ENCODE results near the gene DEK. TPM values are rescaled to one million over a fixed set of nuclear protein-coding genes. Genes with fewer than 3 reads are reported as not detected.
A peak's percentile ranks its signal among the peaks of the same experiment; 100 is the strongest.

The DEK gene
- total RNA-seq, 2 donors from 2014 or later: 70.5 to 73.1 TPM

DNA sequence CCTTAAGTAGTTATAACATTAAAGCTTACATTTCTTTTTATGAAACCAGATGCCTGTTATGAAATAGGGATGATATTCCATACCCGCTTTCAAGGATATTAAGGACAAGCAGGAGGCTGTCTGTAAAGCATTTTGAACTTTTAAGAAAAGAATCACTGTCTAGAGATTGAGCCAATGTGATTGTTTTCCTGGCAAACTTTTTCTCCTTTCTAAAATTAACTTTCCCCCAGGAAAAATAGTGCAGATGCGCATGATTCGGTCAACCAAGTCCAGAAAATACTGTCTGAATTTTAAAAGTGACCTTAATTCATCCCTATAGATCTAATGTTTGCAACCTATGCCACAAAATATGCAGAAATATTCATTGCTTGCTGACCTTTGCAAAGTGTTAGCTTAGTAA, 15.1 kb upstream of the DEK start:
- ATAC-seq (no peak), DNase-seq (no peak)
- Mint-ChIP-seq H3K4me1 (peaks cover 6% of the 10 kb centered on the region), H3K4me3 (no peak overlapping the region), H3K36me3 (ENCODE audit: low read depth) (peaks cover 7% of the 10 kb centered on the region), H3K27me3 (peaks cover 63% of the 10 kb centered on the region), H3K27ac (no peak overlapping the region)
- H3K9me3 ChIP-seq (ENCODE audit: control insufficient read depth, low read length, poor library complexity, severe bottlenecking): no peaks in the 10 kb centered on the region

DNA sequence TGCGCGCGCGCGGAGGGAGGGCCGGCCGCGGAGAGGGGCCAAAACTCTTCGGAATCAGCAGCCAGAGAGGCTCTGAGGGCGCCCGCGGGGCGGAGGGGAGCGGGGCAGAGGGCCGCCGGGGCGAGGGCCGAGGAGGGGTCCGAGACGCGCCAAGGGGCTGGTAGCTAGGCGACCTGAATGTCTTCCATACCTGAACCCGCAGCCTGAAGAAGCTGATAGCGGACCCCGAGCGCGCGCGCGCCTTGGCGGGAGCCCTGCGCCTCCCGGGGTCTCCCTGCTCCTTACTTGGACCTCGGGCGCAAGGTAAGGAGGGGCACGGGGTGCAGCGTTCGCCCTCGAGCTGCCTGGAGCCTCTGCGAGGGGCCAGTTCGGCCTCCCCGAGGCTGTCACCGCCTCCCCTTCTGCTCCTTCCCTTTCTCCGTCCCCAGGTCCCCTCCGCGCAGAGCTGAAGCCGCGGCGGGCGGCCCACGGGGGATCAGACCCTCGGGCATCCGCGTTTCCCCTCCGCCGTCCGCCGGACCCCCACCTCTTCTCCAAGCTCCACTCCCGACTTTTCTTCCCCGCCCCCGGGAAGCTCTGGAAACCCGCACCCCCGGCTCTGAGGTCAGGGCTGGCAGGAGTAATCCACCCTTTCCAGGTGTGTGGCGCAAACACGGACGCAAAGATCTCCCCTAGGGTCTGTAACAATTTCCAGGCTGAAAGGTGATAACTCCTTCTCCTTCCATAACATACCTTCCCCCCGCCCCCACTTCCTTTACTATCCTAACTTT, 13.1 kb upstream of the DEK start:
- H3K9me3 ChIP-seq (ENCODE audit: control insufficient read depth, low read length, poor library complexity, severe bottlenecking): no peaks in the 10 kb centered on the region
- DNase-seq (no peak), ATAC-seq (no peak)
- no peak overlapping the region for H3K27ac Mint-ChIP-seq
- H3K4me1 Mint-ChIP-seq: peaks cover 6% of the 10 kb centered on the region
- H3K36me3 Mint-ChIP-seq (ENCODE audit: low read depth): peaks cover 7% of the 10 kb centered on the region
- peak overlapping the region; percentile 57 for H3K4me3 Mint-ChIP-seq
- peaks cover 68% of the 10 kb centered on the region for H3K27me3 Mint-ChIP-seq

DNA sequence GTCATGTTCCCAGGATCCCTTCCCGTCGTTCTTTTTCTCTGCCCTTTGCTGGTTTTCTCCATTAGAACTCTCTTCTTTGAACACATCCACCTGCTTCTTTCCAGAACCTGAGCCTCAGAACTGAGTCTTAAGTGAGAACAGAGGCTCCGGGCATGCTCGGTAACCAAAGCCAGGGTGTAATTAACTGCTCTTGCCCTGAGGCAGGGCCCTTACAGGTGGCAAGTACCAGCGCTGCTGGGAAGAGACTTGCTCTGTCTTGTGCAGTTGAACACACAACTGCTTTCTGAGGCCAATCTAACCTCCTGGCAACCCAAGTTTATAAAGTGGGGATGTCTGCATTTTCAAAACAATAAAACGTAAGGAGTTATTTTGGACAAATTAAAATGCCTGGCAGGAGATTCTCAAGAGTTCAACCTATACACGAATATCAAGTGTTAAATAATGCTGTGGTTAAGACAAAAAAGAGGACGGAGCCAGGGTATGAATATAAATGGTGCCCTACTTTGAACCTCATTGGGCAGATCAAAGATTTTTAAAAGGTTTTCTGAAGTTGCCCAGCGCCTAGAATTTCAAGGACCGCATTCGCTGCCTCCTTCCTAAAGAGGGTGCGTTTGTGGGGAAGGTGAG, 12.4 kb upstream of the DEK start:
- H3K36me3 Mint-ChIP-seq (ENCODE audit: low read depth): peaks cover 6% of the 10 kb centered on the region
- DNase-seq: no peak
- ATAC-seq: no peak
- H3K9me3 ChIP-seq (ENCODE audit: control insufficient read depth, low read length, poor library complexity, severe bottlenecking): no peaks in the 10 kb centered on the region
- H3K4me1 Mint-ChIP-seq: peaks cover 6% of the 10 kb centered on the region
- H3K27ac Mint-ChIP-seq: no peak overlapping the region
- peak overlapping the region; percentile 45 for H3K4me3 Mint-ChIP-seq
- peaks cover 64% of the 10 kb centered on the region for H3K27me3 Mint-ChIP-seq

DNA sequence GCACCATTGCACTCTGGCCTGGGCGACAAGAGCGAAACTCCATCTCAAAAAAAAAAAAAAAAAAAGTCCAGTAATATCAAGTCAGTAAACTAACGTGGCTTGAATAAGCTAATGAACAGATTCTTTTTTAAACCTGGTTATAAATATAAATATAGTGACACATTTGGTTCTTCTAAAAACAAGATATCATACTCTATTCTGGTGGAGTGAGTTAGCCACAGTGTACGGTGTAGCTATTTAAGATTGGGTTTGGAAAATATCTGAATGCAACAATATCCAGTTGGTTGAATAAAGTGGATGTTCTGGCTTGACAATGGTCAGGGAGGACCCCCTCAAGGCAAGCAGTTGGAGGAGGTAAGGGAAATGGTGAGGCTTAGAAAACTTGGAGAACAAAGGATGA, 5.9 kb upstream of the DEK start:
- Mint-ChIP-seq H3K4me3 (no peak overlapping the region), H3K27ac (no peak overlapping the region), H3K4me1 (peaks cover 7% of the 10 kb centered on the region), H3K27me3 (peaks cover 10% of the 10 kb centered on the region), H3K36me3 (ENCODE audit: low read depth) (peaks cover 2% of the 10 kb centered on the region)
- no peaks in the 10 kb centered on the region for H3K9me3 ChIP-seq (ENCODE audit: control insufficient read depth, low read length, poor library complexity, severe bottlenecking)
- ATAC-seq (no peak), DNase-seq (no peak)

DNA sequence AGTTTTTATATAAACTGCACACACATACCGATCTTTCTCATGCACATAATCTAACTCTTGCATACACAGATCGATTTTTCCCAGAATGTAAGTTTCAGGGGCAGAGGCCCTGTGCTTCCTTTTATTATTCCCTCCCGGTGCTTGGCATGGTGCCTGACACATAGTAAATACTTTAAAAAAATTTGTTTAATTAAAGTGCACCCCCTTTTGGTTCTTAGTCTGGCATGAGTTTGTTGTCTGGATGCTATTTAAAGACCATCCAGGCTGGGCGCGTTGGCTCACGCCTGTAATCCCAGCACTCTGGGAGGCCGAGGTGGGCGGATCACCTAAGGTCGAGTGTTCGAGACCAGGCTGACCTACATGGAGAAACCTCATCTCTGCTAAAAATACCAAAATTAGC, 5.4 kb upstream of the DEK start:
- H3K4me1 Mint-ChIP-seq: peaks cover 7% of the 10 kb centered on the region
- H3K4me3 Mint-ChIP-seq: no peak overlapping the region
- DNase-seq (no peak), ATAC-seq (no peak)
- no peaks in the 10 kb centered on the region for H3K9me3 ChIP-seq (ENCODE audit: control insufficient read depth, low read length, poor library complexity, severe bottlenecking)
- no peak overlapping the region for H3K27ac Mint-ChIP-seq
- peaks cover 5% of the 10 kb centered on the region for H3K27me3 Mint-ChIP-seq
- H3K36me3 Mint-ChIP-seq (ENCODE audit: low read depth): no peaks in the 10 kb centered on the region

DNA sequence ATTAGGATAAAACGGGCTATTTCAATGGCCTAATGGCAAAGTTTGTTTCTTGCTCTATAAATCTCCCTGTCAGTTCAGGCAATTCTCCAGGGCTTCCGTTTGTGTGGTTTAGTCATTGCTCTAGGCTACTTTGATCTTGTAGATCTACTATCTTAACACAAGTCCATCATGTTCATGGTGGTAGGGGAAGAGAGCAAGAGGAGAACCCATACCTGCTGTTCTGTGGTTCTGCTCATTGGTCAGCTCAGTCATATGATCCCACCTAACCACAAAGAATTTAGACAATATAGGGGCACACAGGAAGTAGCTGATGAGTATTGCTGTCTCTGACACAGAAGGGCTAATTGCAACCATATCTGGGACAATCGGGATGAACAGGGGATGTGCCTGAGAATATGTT, 4.9 kb upstream of the DEK start:
- no peak for DNase-seq
- H3K4me3 Mint-ChIP-seq: no peak overlapping the region
- ATAC-seq: no peak
- peaks cover 7% of the 10 kb centered on the region for H3K4me1 Mint-ChIP-seq
- H3K27ac Mint-ChIP-seq: no peak overlapping the region
- H3K9me3 ChIP-seq (ENCODE audit: control insufficient read depth, low read length, poor library complexity, severe bottlenecking): no peaks in the 10 kb centered on the region
- peaks cover 5% of the 10 kb centered on the region for H3K27me3 Mint-ChIP-seq
- H3K36me3 Mint-ChIP-seq (ENCODE audit: low read depth): no peaks in the 10 kb centered on the region

DNA sequence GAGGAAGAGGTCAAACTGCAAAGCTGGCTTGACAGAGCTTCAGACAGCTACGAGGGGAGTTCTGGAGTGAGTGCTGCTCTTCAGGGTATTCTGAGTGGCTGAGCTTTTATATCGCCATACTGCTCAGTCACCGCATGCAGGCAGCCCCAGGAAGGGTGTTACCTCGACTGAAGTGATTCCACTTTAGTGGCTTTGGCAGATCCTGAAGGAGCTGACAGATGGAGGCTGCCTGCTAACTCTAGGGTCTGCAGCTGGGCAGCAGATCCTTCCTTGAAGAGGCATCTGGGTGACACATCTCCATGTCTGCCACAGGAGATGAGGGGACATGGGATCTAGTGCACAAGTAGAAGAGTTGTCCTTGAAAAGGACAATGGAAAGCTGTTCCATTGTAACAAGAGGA, 3.7 kb upstream of the DEK start:
- ATAC-seq (no peak), DNase-seq (no peak)
- Mint-ChIP-seq H3K27me3 (peaks cover 3% of the 10 kb centered on the region), H3K4me1 (peaks cover 13% of the 10 kb centered on the region), H3K4me3 (no peak overlapping the region), H3K36me3 (ENCODE audit: low read depth) (peaks cover 2% of the 10 kb centered on the region), H3K27ac (no peak overlapping the region)
- H3K9me3 ChIP-seq (ENCODE audit: control insufficient read depth, low read length, poor library complexity, severe bottlenecking): no peaks in the 10 kb centered on the region

DNA sequence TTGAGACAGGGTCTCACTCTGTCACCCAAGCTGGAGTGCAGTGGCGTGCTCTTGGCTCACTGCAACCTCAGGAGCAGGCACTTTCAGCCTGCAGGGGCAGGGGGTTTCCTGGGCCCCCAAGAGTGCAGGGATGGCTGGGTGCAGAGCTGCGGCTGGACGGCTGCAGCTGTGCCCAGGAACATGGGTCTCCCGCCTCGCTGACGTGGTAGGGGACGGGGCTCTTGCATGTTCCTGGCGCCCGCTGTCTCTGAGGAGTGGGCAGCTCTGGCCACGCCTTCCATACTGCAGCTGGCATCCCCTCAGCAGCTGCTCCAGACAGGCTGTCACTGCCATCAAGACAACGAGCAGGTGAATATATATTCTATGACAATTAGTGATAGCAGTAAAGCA, 2.2 kb upstream of the DEK start:
- H3K4me1 Mint-ChIP-seq: peaks cover 25% of the 10 kb centered on the region
- no peaks in the 10 kb centered on the region for H3K9me3 ChIP-seq (ENCODE audit: control insufficient read depth, low read length, poor library complexity, severe bottlenecking)
- ATAC-seq (no peak), DNase-seq (no peak)
- H3K36me3 Mint-ChIP-seq (ENCODE audit: low read depth): peaks cover 2% of the 10 kb centered on the region
- no peak overlapping the region for H3K27ac Mint-ChIP-seq
- no peaks in the 10 kb centered on the region for H3K27me3 Mint-ChIP-seq
- no peak overlapping the region for H3K4me3 Mint-ChIP-seq

DNA sequence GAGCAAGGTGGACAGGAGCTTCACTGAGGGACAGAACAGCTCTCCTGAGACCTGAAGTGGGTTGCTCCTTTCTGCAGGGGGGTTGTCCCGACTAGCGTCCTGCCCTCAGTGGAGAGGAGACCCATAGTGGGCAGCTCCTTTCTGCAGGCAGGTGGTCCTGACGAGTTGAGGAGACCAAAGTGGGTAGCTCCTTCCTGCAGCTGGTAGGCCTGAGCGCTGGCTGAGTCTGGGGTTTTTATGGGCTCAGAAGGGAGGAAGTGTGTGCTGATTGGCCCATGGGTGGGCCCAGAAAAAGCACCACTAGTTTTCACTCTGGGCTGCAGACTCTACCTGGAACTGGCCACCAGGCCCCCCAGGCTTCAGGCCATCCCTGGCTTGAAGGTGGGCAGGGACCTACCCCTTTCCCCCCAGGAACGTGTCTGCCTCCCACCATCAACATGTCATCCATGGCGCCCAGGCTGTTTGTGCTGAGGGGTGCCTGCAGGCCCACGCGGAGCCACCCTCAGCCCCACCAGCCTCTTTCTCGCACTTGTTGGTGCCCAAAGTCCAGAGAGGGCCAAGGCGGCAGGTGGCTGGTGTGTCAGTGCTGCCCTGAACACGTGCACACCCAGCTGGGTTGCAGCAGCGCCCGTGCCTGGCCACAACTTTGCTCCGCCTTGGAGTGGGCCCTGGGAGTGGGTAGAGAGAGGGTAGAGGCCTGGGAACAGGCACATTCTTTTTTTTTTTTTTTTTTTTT, 1.6 kb upstream of the DEK start:
- peak overlapping the region; percentile 93 for H3K27ac Mint-ChIP-seq
- no peak for DNase-seq

DNA sequence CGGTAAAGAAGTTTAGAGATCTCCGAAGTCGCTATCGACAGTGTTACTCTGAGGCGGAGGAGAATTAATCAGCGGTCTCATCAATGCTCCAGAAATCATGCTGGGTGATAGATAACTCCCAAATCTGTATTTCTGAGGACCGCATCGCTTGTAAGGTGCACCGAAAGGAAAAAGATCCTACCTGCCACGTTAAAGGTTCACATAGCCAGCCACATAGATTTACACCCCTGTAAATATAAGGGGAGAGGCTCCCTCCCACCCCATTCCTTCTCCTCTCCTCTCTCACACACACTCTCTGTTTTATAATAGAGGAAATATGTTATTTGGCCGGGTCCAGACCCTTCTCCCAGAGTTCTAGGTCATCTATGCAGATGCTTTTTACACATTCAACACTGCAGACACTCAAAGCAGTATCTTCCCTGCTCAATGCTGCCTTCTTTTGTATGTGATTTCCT, 620 bp upstream of the DEK start:
- H3K9me3 ChIP-seq (ENCODE audit: control insufficient read depth, low read length, poor library complexity, severe bottlenecking): no peaks in the 10 kb centered on the region
- DNase-seq (no peak), ATAC-seq (no peak)
- Mint-ChIP-seq H3K4me1 (peaks cover 36% of the 10 kb centered on the region), H3K27ac (peak overlapping the region; percentile 93), H3K27me3 (no peaks in the 10 kb centered on the region), H3K36me3 (ENCODE audit: low read depth) (peaks cover 2% of the 10 kb centered on the region), H3K4me3 (peak overlapping the region; percentile 93)

More for the DNA sequence above, 1.6 kb upstream of the DEK start:
- H3K4me1 Mint-ChIP-seq: peaks cover 28% of the 10 kb centered on the region
- ATAC-seq: no peak
- no peaks in the 10 kb centered on the region for H3K27me3 Mint-ChIP-seq
- H3K9me3 ChIP-seq (ENCODE audit: control insufficient read depth, low read length, poor library complexity, severe bottlenecking): no peaks in the 10 kb centered on the region
- peaks cover 2% of the 10 kb centered on the region for H3K36me3 Mint-ChIP-seq (ENCODE audit: low read depth)
- peak overlapping the region; percentile 93 for H3K4me3 Mint-ChIP-seq

DNA sequence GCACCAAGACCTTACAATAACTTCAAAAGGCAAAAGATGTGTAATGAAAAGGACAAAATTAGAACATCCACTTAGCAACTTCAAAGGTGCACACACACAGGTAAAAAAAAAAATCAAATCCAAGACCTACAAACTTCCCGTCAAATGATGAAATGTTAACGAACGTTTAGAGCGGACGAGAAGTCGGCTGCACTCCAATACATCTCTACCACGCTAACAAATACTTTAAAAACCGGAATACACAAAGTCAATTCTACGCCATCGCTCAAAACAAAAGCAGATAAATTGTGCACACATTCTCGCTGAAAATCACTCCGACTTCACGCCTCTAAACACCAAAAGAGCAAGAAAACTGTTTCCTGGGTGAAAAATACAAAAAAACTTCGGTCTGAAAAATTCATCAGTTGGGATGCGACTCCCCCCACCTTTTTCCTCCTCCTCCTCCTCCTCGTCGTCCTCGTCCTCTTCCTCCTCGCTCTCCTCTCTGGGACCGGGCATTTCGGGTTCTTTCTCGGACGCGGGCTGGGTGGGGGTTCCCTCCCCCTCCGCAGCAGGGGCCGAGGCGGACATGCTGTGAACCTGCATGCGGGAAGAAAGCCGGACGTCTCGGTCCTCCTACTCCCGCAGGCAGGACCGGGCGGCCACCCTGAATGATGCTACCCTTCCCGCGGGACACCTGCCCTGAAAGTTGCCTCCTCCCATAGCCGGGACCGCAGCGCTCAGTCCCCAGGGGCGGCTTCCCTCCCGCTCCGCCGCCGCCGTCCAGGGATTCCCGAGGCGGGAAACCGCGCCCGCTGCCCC, 712 bp downstream of the DEK start:
- Mint-ChIP-seq H3K4me3 (peak overlapping the region; percentile 97), H3K4me1 (peaks cover 42% of the 10 kb centered on the region), H3K36me3 (ENCODE audit: low read depth) (peaks cover 2% of the 10 kb centered on the region), H3K27ac (peak overlapping the region; percentile 97), H3K27me3 (no peaks in the 10 kb centered on the region)
- H3K9me3 ChIP-seq (ENCODE audit: control insufficient read depth, low read length, poor library complexity, severe bottlenecking): no peaks in the 10 kb centered on the region
- DNase-seq (peak in 2 of 3 donors; percentile 22 to 26), ATAC-seq (peak; percentile 19)

DNA sequence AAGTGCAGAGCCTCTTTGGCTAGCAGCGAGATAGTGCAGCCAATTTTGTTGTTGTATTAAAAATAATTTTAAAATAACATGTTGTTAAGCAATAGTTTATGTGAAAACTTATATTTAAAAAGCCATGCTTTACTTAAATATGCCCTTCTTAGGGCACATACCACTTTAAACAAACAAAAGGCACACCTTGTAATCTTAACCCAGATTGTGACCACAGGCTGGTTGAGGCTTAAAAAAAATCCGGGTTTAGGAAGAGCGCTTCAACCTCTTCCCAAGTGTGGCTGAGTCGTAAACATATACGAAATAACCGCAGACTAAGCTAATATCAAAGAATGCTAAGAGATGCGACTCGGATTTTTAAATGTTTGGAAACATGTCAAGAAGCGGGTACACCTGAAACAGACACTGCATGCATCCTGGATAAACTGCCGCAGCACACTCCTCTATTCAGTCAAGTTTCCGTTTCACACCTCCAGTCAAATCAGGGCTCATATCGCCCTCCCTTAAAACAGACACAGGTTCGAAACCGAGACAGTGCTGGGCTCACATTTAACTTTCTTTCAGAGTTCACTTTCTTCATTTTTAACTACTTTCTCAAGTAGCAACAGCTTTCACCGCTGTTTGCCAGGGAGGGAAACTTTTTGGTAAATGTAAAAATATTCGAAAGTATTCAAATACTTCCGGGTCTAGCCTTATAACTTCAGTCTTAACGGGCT, 1.5 kb downstream of the DEK start:
- Mint-ChIP-seq H3K36me3 (ENCODE audit: low read depth) (peaks cover 2% of the 10 kb centered on the region), H3K27me3 (no peaks in the 10 kb centered on the region), H3K4me3 (peak overlapping the region; percentile 97), H3K27ac (peak overlapping the region; percentile 97), H3K4me1 (peaks cover 42% of the 10 kb centered on the region)
- peak; percentile 48 for ATAC-seq
- DNase-seq: peak in 1 of 3 donors; percentile 15
- no peaks in the 10 kb centered on the region for H3K9me3 ChIP-seq (ENCODE audit: control insufficient read depth, low read length, poor library complexity, severe bottlenecking)
